Measurements from ENCODE around the gene TNFRSF11A.

TNFRSF11A gene

GRCh38 chr18:62342884-62343283 is 17.8 kb downstream of the TNFRSF11A start:
- Histone ChIP-seq H3K4me3 (ENCODE audit: low read depth in 1 of 2, low read length in 2 of 2) (no peak overlapping the region), H3K27me3 (ENCODE audit: insufficient read depth, low read length, poor library complexity) (peaks cover 31% of the 10 kb centered on the region)

GRCh38 chr18:62343316-62343715 is 18.2 kb downstream of the TNFRSF11A start:
- H3K9ac ChIP-seq (ENCODE audit: low read depth, low read length) = no peak overlapping the region
- H3K9me3 ChIP-seq (ENCODE audit: insufficient read depth, low read length, severe bottlenecking) = no peaks in the 10 kb centered on the region
- H3K4me2 ChIP-seq (ENCODE audit: insufficient read depth, low read length) = no peak overlapping the region
- H3K27me3 ChIP-seq (ENCODE audit: insufficient read depth, low read length, poor library complexity) = peaks cover 31% of the 10 kb centered on the region
- no peak overlapping the region for H2AFZ ChIP-seq (ENCODE audit: low read depth, low read length)
- TF ChIP-seq EZH2 (IDR thresholded peaks at IDR 0.05; ENCODE audit: borderline replicate concordance, low read depth, low read length, severe bottlenecking) = no peak
- no peaks in the 10 kb centered on the region for H4K20me1 ChIP-seq (ENCODE audit: insufficient read depth, low read length)
- H3K27ac ChIP-seq (ENCODE audit: low read length) = no peak overlapping the region
- no peak for DNase-seq
- no peaks in the 10 kb centered on the region for H3K79me2 ChIP-seq (ENCODE audit: insufficient read depth, low read length)
- no peaks in the 10 kb centered on the region for H3K4me1 ChIP-seq (ENCODE audit: insufficient read depth, low read length)
- no peaks in the 10 kb centered on the region for H3K36me3 ChIP-seq (ENCODE audit: insufficient read depth, low read length)
- ATAC-seq (ENCODE audit: insufficient read depth, low read depth) = no peak
- H3K4me3 ChIP-seq (ENCODE audit: low read depth in 1 of 2, low read length in 2 of 2) = no peak overlapping the region

More at GRCh38 chr18:62342884-62343283, 17.8 kb downstream of the TNFRSF11A start:
- no peak for DNase-seq
- H3K79me2 ChIP-seq (ENCODE audit: insufficient read depth, low read length) = no peaks in the 10 kb centered on the region
- H3K4me2 ChIP-seq (ENCODE audit: insufficient read depth, low read length) = no peak overlapping the region
- no peak for ATAC-seq (ENCODE audit: insufficient read depth, low read depth)
- H3K9ac ChIP-seq (ENCODE audit: low read depth, low read length) = no peak overlapping the region
- no peak for TF ChIP-seq EZH2 (IDR thresholded peaks at IDR 0.05; ENCODE audit: borderline replicate concordance, low read depth, low read length, severe bottlenecking)
- TF ChIP-seq CTCF (IDR thresholded peaks at IDR 0.05; ENCODE audit: borderline replicate concordance, extremely low read depth, low read length, poor library complexity, severe bottlenecking) = no peak
- H3K27ac ChIP-seq (ENCODE audit: low read length) = no peak overlapping the region
- H3K9me3 ChIP-seq (ENCODE audit: insufficient read depth, low read length, severe bottlenecking) = no peaks in the 10 kb centered on the region
- no peaks in the 10 kb centered on the region for H3K4me1 ChIP-seq (ENCODE audit: insufficient read depth, low read length)
- H2AFZ ChIP-seq (ENCODE audit: low read depth, low read length) = no peak overlapping the region
- no peaks in the 10 kb centered on the region for H4K20me1 ChIP-seq (ENCODE audit: insufficient read depth, low read length)
- H3K36me3 ChIP-seq (ENCODE audit: insufficient read depth, low read length) = no peaks in the 10 kb centered on the region

GRCh38 chr18:62345909-62346308 is 20.8 kb downstream of the TNFRSF11A start:
- Histone ChIP-seq H3K79me2 (ENCODE audit: insufficient read depth, low read length) (no peaks in the 10 kb centered on the region), H3K27ac (ENCODE audit: low read length) (no peak overlapping the region), H2AFZ (ENCODE audit: low read depth, low read length) (no peak overlapping the region), H3K27me3 (ENCODE audit: insufficient read depth, low read length, poor library complexity) (peaks cover 28% of the 10 kb centered on the region), H3K36me3 (ENCODE audit: insufficient read depth, low read length) (no peaks in the 10 kb centered on the region), H3K4me2 (ENCODE audit: insufficient read depth, low read length) (no peak overlapping the region), H3K9ac (ENCODE audit: low read depth, low read length) (no peak overlapping the region), H3K4me1 (ENCODE audit: insufficient read depth, low read length) (no peaks in the 10 kb centered on the region), H4K20me1 (ENCODE audit: insufficient read depth, low read length) (no peaks in the 10 kb centered on the region), H3K4me3 (ENCODE audit: low read depth in 1 of 2, low read length in 2 of 2) (no peak overlapping the region), H3K9me3 (ENCODE audit: insufficient read depth, low read length, severe bottlenecking) (no peaks in the 10 kb centered on the region)
- ATAC-seq (ENCODE audit: insufficient read depth, low read depth) = no peak
- TF ChIP-seq EZH2 (IDR thresholded peaks at IDR 0.05; ENCODE audit: borderline replicate concordance, low read depth, low read length, severe bottlenecking) (no peak), CTCF (IDR thresholded peaks at IDR 0.05; ENCODE audit: borderline replicate concordance, extremely low read depth, low read length, poor library complexity, severe bottlenecking) (no peak)
- DNase-seq = no peak

- no peaks in the 10 kb centered on the region for H4K20me1 ChIP-seq (ENCODE audit: insufficient read depth, low read length)
- DNase-seq (no peak), ATAC-seq (ENCODE audit: insufficient read depth, low read depth) (no peak)
- H3K9ac ChIP-seq (ENCODE audit: low read depth, low read length) = no peak overlapping the region
- peaks cover 28% of the 10 kb centered on the region for H3K27me3 ChIP-seq (ENCODE audit: insufficient read depth, low read length, poor library complexity)
- H3K27ac ChIP-seq (ENCODE audit: low read length) = no peak overlapping the region
- no peak overlapping the region; the same call in 1 of the 2 replicates for H2AFZ ChIP-seq (ENCODE audit: low read depth, low read length)
- H3K4me2 ChIP-seq (ENCODE audit: insufficient read depth, low read length) = no peak overlapping the region
- H3K4me3 ChIP-seq (ENCODE audit: low read depth in 1 of 2, low read length in 2 of 2) = no peak overlapping the region
- no peaks in the 10 kb centered on the region for H3K79me2 ChIP-seq (ENCODE audit: insufficient read depth, low read length)
- TF ChIP-seq EZH2 (IDR thresholded peaks at IDR 0.05; ENCODE audit: borderline replicate concordance, low read depth, low read length, severe bottlenecking) (no peak), CTCF (IDR thresholded peaks at IDR 0.05; ENCODE audit: borderline replicate concordance, extremely low read depth, low read length, poor library complexity, severe bottlenecking) (no peak)
- H3K36me3 ChIP-seq (ENCODE audit: insufficient read depth, low read length) = no peaks in the 10 kb centered on the region
- no peaks in the 10 kb centered on the region for H3K4me1 ChIP-seq (ENCODE audit: insufficient read depth, low read length)
- no peaks in the 10 kb centered on the region for H3K9me3 ChIP-seq (ENCODE audit: insufficient read depth, low read length, severe bottlenecking)
Observed at GRCh38 chr18:62346333-62347088, 21.4 kb downstream of the TNFRSF11A start.
